Measurements from ENCODE around the gene FGR.

Gene FGR

GRCh38 chr1:27672750-27673112 lies 37.7 kb upstream of the FGR start:
- no peak for DNase-seq (ENCODE audit: low read depth, low spot score)
- ChIA-PET CTCF (interaction anchor here (1.2 to 13.1 kb wide), 8 partner anchors 11 to 306 kb away, joined by 3 to 687 read pairs (median 18); partner anchors contain the start of genes AHDC1, FAM76A and MAP3K6), POLR2A (interaction anchor here (0.6 to 1.4 kb wide), 3 partner anchors 47 to 158 kb away, joined by 3 to 6 read pairs (median 5); partner anchors contain the start of genes FAM76A and PPP1R8)
- TF ChIP-seq CTCF (IDR thresholded peaks at IDR 0.05; ENCODE audit: insufficient read depth, low read length, missing control alignments): no peak
- peak overlapping the region; percentile 36 for H3K4me3 ChIP-seq (ENCODE audit: low read depth, low read length)

GRCh38 chr1:27671964-27672749 lies 37.2 kb upstream of the FGR start, which contains the start of gene IFI6:
Gene IFI6 (minus strand): TSS chr1:27672192. CDS start chr1:27669314, 2,878 bp downstream.
- DNase-seq (ENCODE audit: low read depth, low spot score): peak; percentile 82
- peak within 1 kb of the TSS; percentile 61 for H3K4me3 ChIP-seq (ENCODE audit: low read depth, low read length)
- POLR2A ChIA-PET: interaction anchor here (0.6 to 1.4 kb wide), 7 partner anchors 10 to 159 kb away, joined by 3 to 6 read pairs (median 3); partner anchors contain the start of genes FAM76A, PPP1R8 and STX12
- CTCF ChIA-PET: interaction anchor here (0.8 to 13.1 kb wide), 12 partner anchors 10 to 375 kb away, joined by 3 to 687 read pairs (median 6); partner anchors contain the start of genes AHDC1, FAM76A and MAP3K6
- TF ChIP-seq CTCF (IDR thresholded peaks at IDR 0.05; ENCODE audit: insufficient read depth, low read length, missing control alignments): peak; percentile 32

DNA sequence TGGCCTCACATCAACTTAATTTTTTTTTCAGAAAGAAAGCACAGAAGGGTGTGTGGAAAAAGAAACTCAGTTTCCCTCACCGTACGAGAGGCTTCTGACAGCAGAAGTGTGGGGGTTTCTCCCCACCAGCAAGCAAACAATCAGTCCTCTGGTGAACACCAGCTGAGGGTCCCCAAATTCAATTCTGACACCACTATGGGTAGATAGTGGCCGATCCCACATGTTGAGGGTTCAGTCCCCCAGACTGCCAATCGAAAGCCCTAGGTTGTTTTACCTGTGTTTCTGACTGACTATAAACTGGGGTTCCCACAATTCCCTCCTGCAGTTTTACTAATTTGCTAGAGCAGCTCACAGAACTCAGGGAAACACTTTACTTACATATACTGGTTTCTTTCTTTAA lies 34.9 kb upstream of the FGR start:
- TF ChIP-seq CTCF (IDR thresholded peaks at IDR 0.05; ENCODE audit: insufficient read depth, low read length, missing control alignments): no peak
- DNase-seq (ENCODE audit: low read depth, low spot score): no peak
- POLR2A ChIA-PET: interaction anchor here (0.7 kb wide), 1 partner anchor 13 kb away, joined by 3 read pairs; no protein-coding TSS in a partner anchor
- CTCF ChIA-PET: interaction anchor here (0.6 to 13.1 kb wide), 57 partner anchors 8 to 612 kb away, joined by 3 to 687 read pairs (median 4); partner anchors contain the start of genes AHDC1 and FAM76A
- no peak overlapping the region for H3K4me3 ChIP-seq (ENCODE audit: low read depth, low read length)

- peak; percentile 93 for TF ChIP-seq CTCF (IDR thresholded peaks at IDR 0.05; ENCODE audit: insufficient read depth, low read length, missing control alignments)
- H3K4me3 ChIP-seq (ENCODE audit: low read depth, low read length): peak overlapping the region; percentile 53
- no peak for DNase-seq (ENCODE audit: low read depth, low spot score)
- ChIA-PET CTCF (interaction anchor here (0.6 to 13.1 kb wide), 56 partner anchors 7 to 611 kb away, joined by 3 to 687 read pairs (median 4); partner anchors contain the start of genes AHDC1, FAM76A and STX12), POLR2A (interaction anchor here (0.7 kb wide), 1 partner anchor 12 kb away, joined by 3 read pairs; no protein-coding TSS in a partner anchor)
These were observed 34.1 kb upstream of the FGR start for GRCh38 chr1:27668808-27669723.

GRCh38 chr1:27668121-27668807 lies 33.3 kb upstream of the FGR start:
- CTCF ChIA-PET: interaction anchor here (0.6 to 13.1 kb wide), 16 partner anchors 12 to 271 kb away, joined by 3 to 687 read pairs (median 4); partner anchors contain the start of genes AHDC1 and STX12
- TF ChIP-seq CTCF (IDR thresholded peaks at IDR 0.05; ENCODE audit: insufficient read depth, low read length, missing control alignments): no peak
- H3K4me3 ChIP-seq (ENCODE audit: low read depth, low read length): no peak overlapping the region
- POLR2A ChIA-PET: no interaction called here
- no peak for DNase-seq (ENCODE audit: low read depth, low spot score)

All from AG04449 (cell line).